ENCODE data around the gene NMT2.

DNA sequence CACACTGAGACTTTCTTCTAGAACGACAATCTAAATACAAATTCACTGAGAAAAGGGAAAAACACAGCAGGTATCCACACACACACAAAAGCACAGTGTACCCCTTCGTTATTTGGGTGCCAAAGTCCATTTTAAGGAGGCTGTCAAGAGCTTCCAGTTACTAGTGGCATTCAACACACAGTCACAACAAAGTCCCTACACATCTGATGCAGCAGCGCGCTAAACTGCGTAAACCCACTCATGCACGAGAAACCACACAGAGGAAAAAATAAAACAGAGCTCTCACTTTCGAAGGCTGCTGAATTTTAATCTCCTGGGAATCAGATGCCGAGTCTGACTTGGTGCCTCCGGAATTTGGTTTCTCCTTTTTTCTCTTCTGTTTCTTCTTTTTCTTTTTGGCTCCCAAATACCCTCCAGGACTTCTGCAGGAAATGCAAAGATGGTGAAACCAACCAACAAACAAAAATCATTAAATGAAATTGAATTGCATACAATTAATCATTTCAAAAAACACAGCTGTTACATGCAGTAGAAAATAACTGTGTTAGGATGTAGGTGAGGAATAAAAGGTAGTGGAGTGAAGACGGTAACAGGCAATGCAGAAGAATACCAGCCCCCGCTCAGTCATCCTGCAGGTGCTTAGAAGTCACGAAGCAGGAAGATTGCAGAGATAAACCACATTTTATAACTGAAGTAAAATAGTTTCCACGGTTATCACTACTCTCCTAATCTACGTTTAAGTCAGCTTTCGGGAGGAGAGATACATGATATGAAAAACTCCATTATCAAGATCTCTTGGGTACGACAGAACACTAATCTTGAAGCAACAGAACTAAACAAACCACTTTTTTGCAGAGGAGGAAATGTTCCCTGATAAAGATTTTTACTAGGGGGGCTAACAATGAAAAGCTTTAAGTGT lies 27.1 kb downstream of the NMT2 start:
- no peak for TF ChIP-seq POLR2AphosphoS5 (IDR thresholded peaks at IDR 0.05; ENCODE audit: insufficient read depth in 1 of 2, low read depth in 1 of 2)
- TF ChIP-seq, protein P1, sequence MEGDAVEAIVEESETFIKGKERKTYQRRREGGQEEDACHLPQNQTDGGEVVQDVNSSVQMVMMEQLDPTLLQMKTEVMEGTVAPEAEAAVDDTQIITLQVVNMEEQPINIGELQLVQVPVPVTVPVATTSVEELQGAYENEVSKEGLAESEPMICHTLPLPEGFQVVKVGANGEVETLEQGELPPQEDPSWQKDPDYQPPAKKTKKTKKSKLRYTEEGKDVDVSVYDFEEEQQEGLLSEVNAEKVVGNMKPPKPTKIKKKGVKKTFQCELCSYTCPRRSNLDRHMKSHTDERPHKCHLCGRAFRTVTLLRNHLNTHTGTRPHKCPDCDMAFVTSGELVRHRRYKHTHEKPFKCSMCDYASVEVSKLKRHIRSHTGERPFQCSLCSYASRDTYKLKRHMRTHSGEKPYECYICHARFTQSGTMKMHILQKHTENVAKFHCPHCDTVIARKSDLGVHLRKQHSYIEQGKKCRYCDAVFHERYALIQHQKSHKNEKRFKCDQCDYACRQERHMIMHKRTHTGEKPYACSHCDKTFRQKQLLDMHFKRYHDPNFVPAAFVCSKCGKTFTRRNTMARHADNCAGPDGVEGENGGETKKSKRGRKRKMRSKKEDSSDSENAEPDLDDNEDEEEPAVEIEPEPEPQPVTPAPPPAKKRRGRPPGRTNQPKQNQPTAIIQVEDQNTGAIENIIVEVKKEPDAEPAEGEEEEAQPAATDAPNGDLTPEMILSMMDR (IDR thresholded peaks at IDR 0.05) = no peak
- TF ChIP-seq POLR2A (IDR thresholded peaks at IDR 0.05) = no peak
